Measurements from ENCODE around the gene TJP2.

The TJP2 gene

GRCh38 chr9:69265891-69266290, 91.8 kb downstream of the TJP2 start:
- no peak for TF ChIP-seq CTCF (conservative IDR thresholded peaks at IDR 0.05; ENCODE audit: low read depth, low read length)
- DNase-seq (ENCODE audit: low read depth) = no peak
- no peak overlapping the region for H3K4me3 ChIP-seq (ENCODE audit: low read depth, low read length)

GRCh38 chr9:69272212-69272611, 98.1 kb downstream of the TJP2 start:
- H3K4me3 ChIP-seq (ENCODE audit: low read depth, low read length) = no peak overlapping the region
- TF ChIP-seq CTCF (conservative IDR thresholded peaks at IDR 0.05; ENCODE audit: low read depth, low read length) = no peak
- no peak for DNase-seq (ENCODE audit: low read depth)

DNA sequence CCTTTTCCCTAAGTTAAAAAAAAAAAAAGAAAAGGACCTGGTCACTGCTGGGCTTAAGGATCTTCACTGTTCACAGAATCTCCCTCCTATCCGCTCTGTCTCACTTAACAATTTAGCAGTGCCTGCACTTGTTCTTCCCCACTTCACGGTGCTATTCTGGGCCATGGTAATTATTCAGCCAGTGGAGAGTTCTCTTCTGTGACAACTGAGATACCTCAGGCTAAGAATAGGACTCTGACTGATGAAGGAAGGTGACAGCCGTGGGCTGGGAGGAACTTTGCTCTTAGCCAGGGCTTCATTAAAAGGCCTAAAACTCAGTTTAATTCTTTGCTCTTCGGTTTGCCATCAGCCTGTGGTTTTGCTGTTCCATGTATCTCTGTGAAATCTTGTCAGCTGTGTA, 99.1 kb downstream of the TJP2 start:
- H3K4me3 ChIP-seq (ENCODE audit: low read depth, low read length) = no peak overlapping the region
- DNase-seq (ENCODE audit: low read depth) = no peak
- no peak for TF ChIP-seq CTCF (conservative IDR thresholded peaks at IDR 0.05; ENCODE audit: low read depth, low read length)

GRCh38 chr9:69276775-69277174, 102.7 kb downstream of the TJP2 start:
- no peak overlapping the region for H3K4me3 ChIP-seq (ENCODE audit: low read depth, low read length)
- no peak for TF ChIP-seq CTCF (conservative IDR thresholded peaks at IDR 0.05; ENCODE audit: low read depth, low read length)
- peak; percentile 19 for DNase-seq (ENCODE audit: low read depth)

GRCh38 chr9:69279084-69279731, 105.1 kb downstream of the TJP2 start:
- no peak for DNase-seq (ENCODE audit: low read depth)
- no peak overlapping the region for H3K4me3 ChIP-seq (ENCODE audit: low read depth, low read length)
- TF ChIP-seq CTCF (conservative IDR thresholded peaks at IDR 0.05; ENCODE audit: low read depth, low read length) = no peak

DNA sequence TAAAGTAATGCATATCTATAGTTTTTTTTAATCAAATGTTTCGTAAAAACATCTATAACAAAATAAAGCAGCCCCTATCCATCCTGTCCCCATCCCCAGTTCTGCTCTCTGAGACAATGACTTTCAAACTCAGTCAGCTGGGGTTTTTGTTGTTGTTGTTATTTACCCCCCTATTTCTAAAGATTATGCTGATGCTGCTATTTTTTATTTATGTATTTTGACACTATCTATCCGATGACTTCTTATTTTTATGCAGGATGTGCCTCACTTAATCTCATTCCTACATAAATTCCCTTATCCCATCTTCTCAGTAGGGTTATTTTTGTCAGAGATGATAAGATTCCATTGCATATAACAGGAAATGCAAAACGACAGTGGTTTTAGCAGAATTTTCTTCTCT, 105.7 kb downstream of the TJP2 start:
- no peak for DNase-seq (ENCODE audit: low read depth)
- TF ChIP-seq CTCF (conservative IDR thresholded peaks at IDR 0.05; ENCODE audit: low read depth, low read length) = no peak
- no peak overlapping the region for H3K4me3 ChIP-seq (ENCODE audit: low read depth, low read length)

- no peak overlapping the region for H3K4me3 ChIP-seq (ENCODE audit: low read depth, low read length)
- DNase-seq (ENCODE audit: low read depth) = no peak
- no peak for TF ChIP-seq CTCF (conservative IDR thresholded peaks at IDR 0.05; ENCODE audit: low read depth, low read length)
These were observed 108.9 kb downstream of the TJP2 start for GRCh38 chr9:69283003-69283402.
